Gastrocnemius medialis (tissue), 4 donors: Measurements from ENCODE around the gene ACBD3. TPM values are rescaled to one million over a fixed set of nuclear protein-coding genes. Genes with fewer than 3 reads are reported as not detected.

Source experiments
- total RNA-seq, 4 donors: library from RNA; depleted of rRNA; stranded (reverse); fragments of >200 nt; gene quantifications; one replicate each; pipeline versions ENCODE4 v1.1.0 to v1.2.3, GENCODE V29; 2016

The ACBD3 gene
- total RNA-seq, 4 donors from 2014 or later = 31.1 to 43.9 (median 36.6) TPM

Other genes starting within 250 kb of the ACBD3 start
- gene LEFTY2, start 245.5 kb downstream of the ACBD3 start, total RNA-seq = under 1 TPM in 1 of 4 donors, not detected in 3; 0.20 TPM
- 10 to 100 TPM; 20.1 to 30.0 (median 23.0) TPM for gene SDE2, start 187.4 kb downstream of the ACBD3 start, total RNA-seq
- gene H3-3A, start 124.0 kb downstream of the ACBD3 start, total RNA-seq = 100 to 1,000 TPM; 163 to 289 (median 191) TPM
- gene MIXL1, start 36.9 kb upstream of the ACBD3 start, total RNA-seq = not detected
- gene LIN9, start 122.4 kb upstream of the ACBD3 start, total RNA-seq = 1 to 10 TPM; 2.1 to 4.7 (median 2.8) TPM
- gene PARP1, start 221.4 kb upstream of the ACBD3 start, total RNA-seq = 100 to 1,000 TPM in 2 of 4 donors, 10 to 100 TPM in 2; 63.8 to 117 (median 99.7) TPM